Umbilical cord (tissue), 2 donors: Measurements from ENCODE around the gene SYT15B. TPM values are rescaled to one million over a fixed set of nuclear protein-coding genes. Genes with fewer than 3 reads are reported as not detected.
"Not testable (repeated sequence)": the region's sequence is repeated elsewhere in the genome, so short reads cannot be mapped to it uniquely, and the experiment has no call there.

Experiments used
- DNase-seq: peaks from one replicate; pipeline ENCODE4 v3.0.0-alpha.2; 2015; ENCODE audit warnings: low spot score
- total RNA-seq: library from RNA; depleted of rRNA; stranded (reverse); fragments of >200 nt; gene quantifications from one replicate; pipeline ENCODE4 v1.2.3, GENCODE V29; 2014; ENCODE audit warnings: low replicate concordance; ENCODE audit not compliant: insufficient read depth

The SYT15B gene
- total RNA-seq, 1 donor from 2014 or later = 8.2 TPM

DNA sequence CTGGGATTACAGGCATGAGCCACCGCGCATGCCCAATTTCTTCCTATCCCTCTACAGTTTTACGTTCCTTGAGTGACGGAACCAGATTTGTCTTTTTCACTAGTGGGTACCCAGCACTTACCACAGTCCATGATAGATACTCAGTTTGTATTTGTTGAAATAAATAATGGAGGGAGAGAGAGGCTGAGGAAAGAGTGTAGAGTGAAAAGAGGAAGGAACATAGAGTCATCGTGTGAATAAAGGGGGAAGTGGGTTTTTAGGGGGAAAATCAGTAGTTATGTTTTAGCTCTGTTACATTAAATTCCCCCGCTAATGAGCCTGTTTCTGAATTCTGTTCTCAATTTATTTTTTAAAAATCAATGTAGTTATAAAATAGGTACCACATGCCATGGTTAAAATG lies 37.7 kb downstream of the SYT15B start:
- not testable (repeated sequence) for DNase-seq

DNA sequence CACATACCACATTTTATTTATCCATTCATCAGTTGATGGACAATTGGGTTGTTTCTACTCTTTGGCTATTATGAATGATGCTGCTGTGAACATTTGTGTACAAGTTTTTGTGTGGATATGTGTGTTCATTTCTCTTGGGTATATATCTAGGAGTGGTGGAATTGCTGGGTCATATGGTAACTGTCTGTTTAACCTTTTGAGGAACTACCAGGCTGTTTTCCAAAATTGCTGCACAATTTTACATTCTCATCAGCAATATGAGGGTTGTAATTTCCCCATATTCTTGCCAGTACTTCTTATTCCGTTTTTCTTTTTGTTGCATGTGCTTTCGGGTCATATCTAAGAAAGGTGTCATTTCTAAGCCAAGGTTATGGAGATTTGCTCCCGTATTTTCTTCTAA lies 38.3 kb downstream of the SYT15B start:
- not testable (repeated sequence) for DNase-seq

- not testable (repeated sequence) for DNase-seq
These were observed 39.3 kb downstream of the SYT15B start for GRCh38 chr10:47724119-47724518.

GRCh38 chr10:47723362-47723761 lies 40.0 kb downstream of the SYT15B start:
- not testable (repeated sequence) for DNase-seq

- DNase-seq = not testable (repeated sequence)
These were observed 46.2 kb downstream of the SYT15B start for GRCh38 chr10:47717011-47717769.

Other genes with a start within 250 kb of the SYT15B start
- gene AGAP9, start 240.0 kb downstream of the SYT15B start, total RNA-seq = 1.4 TPM
- not detected for gene NPY4R2, start 155.1 kb upstream of the SYT15B start, total RNA-seq
- gene FAM25C, start 236.2 kb upstream of the SYT15B start, total RNA-seq = not detected